ENCODE data around the gene OSGEP.

Gene OSGEP

GRCh38 chr14:20434701-20435581 lies 19.7 kb downstream of the OSGEP start:
- no peak for DNase-seq (ENCODE audit: low read depth in 2 of 2)

- no peak for DNase-seq (ENCODE audit: low read depth in 2 of 2)
Measured at GRCh38 chr14:20429801-20430669, 24.6 kb downstream of the OSGEP start.

- DNase-seq (ENCODE audit: low read depth in 2 of 2): no peak
Measured at GRCh38 chr14:20428802-20429201, 25.8 kb downstream of the OSGEP start.

DNA sequence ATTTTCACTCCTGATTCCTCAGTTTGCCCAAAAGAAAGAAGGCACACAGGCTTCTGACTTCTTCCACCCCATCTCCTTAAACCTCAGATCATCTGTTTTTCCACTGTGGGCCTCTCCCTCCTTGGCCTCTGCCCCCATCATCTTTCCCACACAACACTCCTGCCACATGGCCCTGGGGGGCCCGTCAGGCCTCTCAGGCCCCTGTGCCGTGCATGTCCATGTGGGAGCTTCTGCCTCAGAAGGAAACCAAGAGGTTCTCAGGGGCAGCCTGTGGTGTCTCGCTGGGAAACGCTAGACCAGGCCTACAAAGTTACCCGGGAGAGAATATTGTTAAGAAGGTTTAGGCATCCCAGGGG lies 26.6 kb downstream of the OSGEP start:
- no peak for DNase-seq (ENCODE audit: low read depth in 2 of 2)

DNA sequence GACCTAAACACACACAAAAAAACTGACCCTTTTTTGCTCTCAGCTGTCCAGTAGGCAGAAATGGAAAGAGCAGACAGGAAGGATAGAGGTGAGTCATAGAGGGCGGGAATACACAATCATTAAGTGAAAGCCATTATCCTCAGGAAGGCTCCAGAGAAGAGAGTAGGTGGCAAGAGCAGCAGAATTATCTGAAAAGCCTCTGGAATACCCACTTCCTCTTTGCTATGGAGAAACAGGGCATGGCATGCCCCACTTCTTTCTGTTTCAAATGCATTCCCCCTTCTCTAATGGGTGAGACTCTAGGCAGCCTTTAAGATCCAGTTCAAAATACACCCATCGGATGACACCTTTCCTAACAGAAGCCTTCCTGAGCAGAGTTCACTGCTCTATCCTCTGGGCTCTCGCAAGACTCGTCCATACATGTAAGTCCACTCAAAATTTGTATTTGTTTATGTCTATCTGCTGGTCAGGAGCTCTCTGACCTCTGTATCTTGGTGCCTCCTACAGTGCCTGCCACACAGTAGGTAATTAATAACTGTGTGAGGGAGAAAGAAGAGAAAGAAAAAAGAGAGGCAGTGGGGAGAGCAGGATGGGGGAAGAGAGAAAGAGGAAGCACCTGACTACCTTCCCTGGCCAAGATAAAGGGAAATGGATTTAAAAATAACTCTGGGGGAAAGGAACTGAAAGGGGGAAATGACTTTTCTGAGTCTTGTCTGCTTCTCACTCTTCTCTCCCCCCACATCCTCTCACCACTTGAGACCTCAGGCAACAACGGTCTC lies 27.2 kb downstream of the OSGEP start:
- no peak for DNase-seq (ENCODE audit: low read depth in 2 of 2)

- DNase-seq (ENCODE audit: low read depth in 2 of 2): no peak
Measured at GRCh38 chr14:20424851-20425250, 29.8 kb downstream of the OSGEP start.

GRCh38 chr14:20422886-20423285 lies 31.7 kb downstream of the OSGEP start:
- DNase-seq (ENCODE audit: low read depth in 2 of 2): no peak

GRCh38 chr14:20421267-20421666 lies 33.3 kb downstream of the OSGEP start:
- no peak for DNase-seq (ENCODE audit: low read depth in 2 of 2)

DNA sequence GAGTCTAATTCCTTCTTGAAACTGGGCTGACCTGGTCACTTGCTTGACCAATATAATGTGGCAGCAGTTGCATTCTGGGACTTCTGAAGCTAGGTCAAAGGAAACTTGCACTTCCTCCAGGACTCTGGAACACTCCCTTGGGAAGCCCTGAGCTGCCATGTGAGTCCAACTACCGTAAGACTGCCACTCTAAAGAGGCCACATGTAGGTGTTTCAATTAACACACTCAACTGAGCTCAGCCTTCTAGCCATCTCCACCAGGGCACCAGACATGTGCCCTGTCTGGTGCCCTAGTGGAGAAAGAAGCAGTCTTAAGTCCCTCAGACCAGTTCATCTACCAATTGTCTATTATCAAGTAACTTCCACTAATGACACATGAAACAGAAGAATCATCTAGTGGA lies 35.2 kb downstream of the OSGEP start:
- DNase-seq (ENCODE audit: low read depth in 2 of 2): no peak

DNA sequence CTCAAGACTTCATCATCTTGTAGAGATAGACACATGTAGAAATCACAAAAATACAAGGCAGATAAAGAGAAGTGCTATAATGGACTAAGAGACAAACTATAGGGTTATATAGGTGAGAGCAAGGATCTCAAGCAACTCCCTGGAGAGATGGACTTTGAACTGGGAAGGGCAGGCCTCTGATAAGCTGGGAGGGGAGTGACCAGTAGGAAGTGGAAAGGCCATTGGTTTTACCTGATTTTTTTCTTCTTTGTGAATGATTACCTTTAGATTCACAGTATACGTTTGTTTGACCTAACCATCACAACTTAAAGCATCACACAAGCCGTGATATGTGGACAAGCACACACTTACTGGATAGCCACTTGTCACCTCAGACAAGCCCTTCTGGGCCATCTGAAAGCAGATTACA lies 36.1 kb downstream of the OSGEP start:
- DNase-seq (ENCODE audit: low read depth in 2 of 2): no peak

DNA sequence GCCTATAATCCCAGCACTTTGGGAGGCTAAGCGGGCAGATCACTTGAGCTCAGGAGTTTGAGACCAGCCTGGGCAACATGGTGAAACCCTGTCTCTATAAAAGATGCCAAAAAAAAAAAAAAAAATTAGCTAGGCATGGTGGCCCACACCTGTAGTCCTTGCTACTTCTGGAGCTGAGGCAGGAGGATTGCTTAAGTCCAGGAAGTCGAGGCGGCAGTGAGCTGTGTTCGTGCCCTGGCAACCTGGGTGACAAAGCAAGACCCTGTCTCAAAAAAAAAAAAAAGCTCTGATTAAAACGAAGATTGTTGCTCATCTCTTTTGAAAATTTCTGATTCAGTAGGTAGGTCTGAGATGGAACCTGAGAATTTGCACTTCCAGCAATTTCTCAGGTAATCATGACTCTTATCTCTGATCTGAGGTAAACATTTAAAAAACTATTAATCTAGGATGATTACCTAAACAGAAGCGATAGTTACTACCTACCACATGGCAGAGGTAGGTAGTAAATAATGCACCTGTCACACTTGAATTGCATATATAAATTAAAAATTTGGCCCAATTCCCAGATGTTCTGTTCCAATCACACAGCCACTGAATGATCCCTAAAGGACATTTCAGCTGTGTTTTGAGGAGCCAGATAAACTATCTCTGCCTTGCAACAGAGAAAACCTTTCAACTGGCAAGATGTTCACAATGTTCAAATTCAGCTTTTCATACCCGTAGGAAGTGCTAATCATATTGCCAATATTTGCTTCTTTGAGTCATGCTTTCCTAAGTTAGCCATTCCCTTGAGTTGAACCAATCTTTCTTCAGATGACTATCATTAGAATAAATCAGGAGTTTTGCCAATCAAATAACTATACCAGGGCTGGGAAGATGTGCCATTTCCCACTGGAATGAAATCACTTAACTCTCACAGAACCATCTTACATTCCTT lies 37.1 kb downstream of the OSGEP start:
- DNase-seq (ENCODE audit: low read depth in 2 of 2): no peak

DNA sequence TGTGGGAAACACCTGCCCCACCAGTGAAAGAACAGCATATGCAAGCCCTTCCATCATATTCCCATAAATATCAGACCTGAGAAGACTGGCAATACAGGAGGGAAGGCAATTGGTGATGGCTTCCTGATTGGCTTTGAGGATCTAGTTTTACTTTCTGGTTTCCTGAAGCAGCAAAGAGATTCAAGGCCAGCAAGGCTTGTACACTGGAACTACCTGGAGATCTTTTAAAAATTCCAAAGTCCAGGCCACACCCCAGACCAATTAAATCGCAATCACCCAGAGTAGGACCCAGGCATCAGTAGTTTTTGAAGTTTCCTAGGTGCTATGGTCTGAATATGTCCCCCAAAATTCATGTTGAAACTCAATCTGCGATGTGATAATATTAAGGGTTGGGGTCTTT lies 38.4 kb downstream of the OSGEP start:
- no peak for DNase-seq (ENCODE audit: low read depth in 2 of 2)

DNA sequence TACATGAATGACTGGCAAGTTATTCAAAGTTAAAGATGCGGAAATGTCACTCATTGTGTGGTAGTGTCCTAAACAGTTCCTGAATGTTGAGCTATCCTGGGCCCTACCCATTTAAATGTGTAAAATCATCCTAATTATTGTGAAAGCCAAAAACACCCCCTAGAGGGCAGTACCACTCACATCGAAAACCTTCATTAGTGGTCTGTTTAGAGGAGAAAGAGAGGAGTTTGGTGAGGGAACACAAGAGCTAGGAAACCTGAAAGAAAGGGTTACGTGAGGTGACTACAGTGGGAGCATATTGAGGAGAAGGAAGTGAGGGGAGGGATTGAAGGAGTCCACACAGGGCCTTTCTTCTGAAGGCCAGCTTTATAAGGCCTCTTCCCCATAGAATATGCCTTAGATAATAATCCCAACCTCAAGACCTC lies 38.8 kb downstream of the OSGEP start:
- no peak for DNase-seq (ENCODE audit: low read depth in 2 of 2)

- no peak for DNase-seq (ENCODE audit: low read depth in 2 of 2)
Measured at GRCh38 chr14:20413744-20414082, 40.9 kb downstream of the OSGEP start.

DNA sequence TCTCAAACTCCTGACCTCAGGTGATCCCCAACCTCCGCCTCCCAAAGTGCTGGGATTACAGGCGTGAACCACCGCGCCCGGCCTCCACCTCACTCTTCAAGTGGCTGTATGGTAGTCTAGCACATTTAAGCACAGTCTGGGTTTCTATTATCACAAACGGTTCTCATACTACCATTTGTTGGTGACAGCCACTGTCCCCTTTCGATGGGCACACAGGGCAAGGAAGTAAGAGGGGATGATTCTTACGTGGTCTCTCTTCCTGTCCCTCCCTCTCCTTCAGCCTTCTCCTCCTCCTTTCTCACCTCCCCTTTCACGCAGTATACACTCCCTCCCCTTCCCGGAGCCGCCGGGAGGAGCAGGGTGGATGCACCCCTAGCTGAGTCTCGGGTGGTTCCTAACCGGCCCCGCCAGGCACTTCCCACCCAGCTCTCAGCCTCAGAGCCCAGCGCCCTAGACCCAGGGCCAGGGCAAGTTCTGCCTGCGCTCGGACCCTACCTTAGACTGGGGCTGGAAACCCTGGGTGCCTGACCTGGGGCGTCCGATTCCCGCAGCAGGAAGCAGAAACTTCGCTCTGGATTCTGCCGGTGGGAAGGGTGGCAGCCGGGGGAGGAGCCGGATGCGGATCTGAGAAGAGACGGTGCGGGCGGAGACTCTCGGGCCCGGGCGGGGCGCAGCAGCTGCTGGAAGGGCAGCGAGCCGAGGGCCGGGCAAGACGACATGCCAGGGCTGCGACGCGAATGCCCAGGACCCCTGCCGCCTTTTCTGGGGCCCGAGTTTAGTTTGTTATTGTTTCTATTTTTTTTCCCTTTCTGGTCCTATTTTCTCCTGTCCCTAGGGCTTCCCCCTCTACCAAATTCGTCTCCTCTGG lies 41.5 kb downstream of the OSGEP start, which contains the start of gene TEP1:
TEP1 (minus strand) TSS at position 626 of the 868 bp plus-strand sequence. CDS start 5,062 bp downstream, outside the sequence.
- DNase-seq (ENCODE audit: low read depth in 2 of 2): peak; percentile 69 to 70

DNA sequence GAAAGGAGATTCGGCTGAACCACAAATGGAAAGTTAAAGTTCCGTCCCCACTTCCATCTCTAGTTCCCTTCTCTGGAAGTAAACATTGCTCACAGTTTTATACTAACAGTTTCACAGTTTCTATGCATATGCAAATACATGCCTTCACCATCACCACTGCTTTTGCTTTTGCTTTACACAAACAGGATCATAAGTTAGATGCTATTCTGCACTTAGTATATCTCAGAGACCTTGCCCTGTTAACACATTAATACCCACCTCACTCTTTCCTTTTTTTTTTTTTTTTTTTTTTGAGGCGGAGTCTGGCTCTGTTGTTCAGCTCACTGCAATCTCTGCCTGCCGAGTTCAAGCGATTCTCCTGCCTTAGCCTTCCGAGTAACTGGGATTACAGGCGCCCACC lies 42.2 kb downstream of the OSGEP start:
- DNase-seq (ENCODE audit: low read depth in 2 of 2): no peak

DNA sequence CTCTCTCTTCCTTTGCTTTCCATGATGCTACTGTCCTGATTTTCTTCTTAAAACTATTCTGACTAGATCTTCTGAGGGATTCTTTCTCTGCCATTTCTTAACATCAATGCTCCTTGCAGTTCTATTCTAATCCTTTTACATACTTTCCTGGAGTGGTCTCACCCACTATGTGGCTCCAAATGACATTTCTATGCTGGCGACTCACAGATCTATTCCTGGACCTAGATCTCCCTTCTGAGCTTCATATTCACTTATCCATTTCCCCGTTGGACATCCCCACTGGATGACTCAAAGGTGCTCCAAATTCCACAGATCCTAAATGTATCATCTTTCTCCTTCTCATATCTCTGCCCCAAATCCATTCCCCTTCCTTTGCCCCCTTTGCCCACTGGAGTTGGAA lies 45.4 kb downstream of the OSGEP start:
- DNase-seq (ENCODE audit: low read depth in 2 of 2): no peak

GRCh38 chr14:20403521-20403920 lies 51.1 kb downstream of the OSGEP start:
- no peak for DNase-seq (ENCODE audit: low read depth in 2 of 2)

GRCh38 chr14:20400965-20401593 lies 53.5 kb downstream of the OSGEP start:
- no peak for DNase-seq (ENCODE audit: low read depth in 2 of 2)

DNA sequence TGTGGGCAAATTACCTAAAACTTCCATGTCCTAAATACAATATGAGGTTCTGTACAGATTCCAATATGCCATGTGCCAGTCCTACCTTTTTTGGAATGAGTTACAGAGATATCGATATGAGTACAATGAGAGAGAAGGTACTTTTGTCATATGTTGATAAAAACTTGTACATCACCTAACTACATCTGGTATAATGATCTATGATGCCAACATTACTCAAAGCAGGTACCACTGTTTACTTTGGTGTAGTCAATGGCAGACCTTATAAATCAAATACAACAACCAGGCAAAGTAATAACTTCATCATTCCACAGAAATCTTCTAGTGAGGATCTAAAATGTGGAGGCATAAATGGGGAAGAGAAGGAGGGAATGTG lies 54.0 kb downstream of the OSGEP start:
- no peak for DNase-seq (ENCODE audit: low read depth in 2 of 2)
